Stimulated activated CD8-positive, alpha-beta memory T cell treated with anti-CD3 and anti-CD28 coated beads, Interleukin-15, amount 100 ng/mL, for 4 hours (primary cell): ENCODE data around the gene COL4A2.

ENCODE experiments used
- DNase-seq, 2 donors: peaks; one replicate each; pipeline ENCODE4 v3.0.0-alpha.2; 2020; ENCODE audit warnings: low read depth in 2 of 2

The COL4A2 gene

DNA sequence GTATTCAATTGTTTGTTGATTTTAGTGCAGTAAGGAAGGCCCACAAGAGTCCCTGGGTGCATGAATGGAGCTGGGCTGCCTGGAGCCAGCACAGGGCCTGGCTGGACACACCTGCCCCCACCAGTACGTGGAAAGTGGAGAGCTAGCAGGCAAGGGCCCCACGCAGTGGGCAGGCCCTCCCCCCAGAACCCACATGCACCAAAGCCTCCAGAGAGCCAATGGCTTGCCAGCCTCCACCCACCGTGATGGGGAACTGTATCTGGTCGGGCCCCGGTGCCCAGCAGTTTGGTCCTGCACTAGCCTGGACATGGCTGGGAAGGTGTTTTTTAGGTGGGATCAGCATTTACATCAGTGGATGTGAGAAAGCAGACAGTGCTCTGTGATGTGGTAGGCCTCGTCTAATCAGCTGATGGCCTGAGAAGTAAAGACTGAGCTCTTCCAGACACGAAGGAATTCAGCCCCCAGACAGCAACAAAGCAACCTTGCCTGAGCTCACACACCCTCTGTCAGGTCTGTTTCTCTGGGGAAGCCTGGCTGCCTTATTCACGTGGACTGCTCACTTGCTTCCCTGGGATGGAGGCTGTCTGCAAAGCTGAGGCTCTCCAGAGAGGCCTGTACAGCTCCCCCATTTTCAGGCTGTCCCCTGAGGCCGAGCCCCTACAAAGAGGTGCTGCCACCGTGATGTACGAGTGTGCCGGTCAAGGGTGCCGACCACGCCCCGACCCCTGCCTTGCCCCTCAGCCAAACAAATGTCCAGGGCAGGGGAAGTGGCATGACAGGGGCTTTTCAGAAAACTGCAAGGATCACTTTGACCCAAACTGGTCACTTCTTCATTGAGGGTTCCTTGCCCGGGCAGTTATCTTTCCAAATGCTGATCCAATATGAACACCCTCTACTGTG is 226.9 kb downstream of the COL4A2 start:
- DNase-seq: no peak

DNA sequence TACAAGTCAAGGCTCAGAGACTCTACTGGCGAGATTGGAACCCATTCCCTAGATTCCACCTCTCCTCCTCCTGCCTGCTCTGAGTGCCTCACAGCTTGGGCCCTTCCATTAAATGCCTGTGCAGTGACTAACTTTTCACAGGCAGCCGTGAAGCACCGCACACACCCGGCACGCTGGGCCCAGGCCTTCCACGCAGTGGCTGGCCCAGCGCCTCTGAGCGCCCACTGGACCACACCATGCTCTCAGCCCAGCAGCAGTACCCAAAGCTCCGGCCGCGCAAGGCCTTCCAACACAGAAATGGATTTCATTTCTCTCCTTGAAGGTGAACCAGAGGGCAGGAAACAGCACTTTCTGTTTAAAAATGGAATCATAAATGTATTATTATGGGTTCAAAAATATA is 228.4 kb downstream of the COL4A2 start:
- no peak for DNase-seq

DNA sequence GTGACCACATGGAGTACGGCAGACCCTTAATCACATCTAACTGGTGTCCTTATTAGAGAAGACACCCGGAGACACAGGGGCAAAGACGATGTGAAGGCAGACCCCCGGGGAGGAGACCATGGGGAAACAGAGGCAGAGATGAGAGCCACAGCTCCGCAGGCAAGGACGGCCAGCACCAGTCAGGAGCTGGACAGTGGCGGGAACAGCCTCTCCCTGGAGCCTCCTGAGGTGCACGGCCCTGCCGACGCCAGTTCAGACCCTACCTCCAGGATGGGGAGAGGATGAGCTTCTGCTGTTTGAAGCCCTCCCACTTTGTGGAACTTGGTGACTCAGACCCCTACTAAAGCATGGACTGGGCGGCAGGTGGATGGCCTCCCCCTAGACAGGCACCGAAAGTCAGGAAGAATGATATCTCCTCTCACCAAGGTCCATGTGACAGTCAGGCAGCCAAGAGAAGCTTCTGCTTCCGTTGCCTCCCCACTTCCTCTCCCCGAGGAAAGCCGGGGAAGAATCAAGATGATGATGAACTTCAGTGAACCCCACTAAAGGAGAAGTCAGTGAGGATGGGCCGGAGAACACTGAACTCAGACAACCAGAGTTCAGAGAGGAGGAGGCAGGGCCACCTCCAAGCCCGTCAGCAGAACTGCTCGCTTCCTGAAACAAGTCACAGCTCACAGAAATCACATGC is 229.1 kb downstream of the COL4A2 start:
- no peak for DNase-seq

DNA sequence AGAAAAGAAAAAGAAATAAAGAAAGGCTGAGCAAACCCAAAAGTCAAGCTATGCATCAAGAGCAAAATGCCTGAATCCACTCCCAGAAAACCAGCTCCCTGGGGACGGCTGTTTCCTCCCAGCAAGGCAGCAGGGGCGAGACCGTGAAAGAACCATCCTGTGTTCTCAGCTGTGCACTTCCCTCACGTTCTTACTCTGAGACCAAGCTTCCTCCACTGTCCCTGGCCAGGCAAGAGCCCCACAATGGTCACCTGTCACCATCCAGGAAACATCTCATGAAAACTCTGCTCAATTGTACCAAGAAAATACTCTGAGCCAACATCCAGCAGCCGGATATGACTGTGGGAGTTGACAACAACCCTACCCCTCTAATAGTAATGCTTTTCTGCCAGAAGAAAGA is 231.5 kb downstream of the COL4A2 start:
- no peak for DNase-seq

DNA sequence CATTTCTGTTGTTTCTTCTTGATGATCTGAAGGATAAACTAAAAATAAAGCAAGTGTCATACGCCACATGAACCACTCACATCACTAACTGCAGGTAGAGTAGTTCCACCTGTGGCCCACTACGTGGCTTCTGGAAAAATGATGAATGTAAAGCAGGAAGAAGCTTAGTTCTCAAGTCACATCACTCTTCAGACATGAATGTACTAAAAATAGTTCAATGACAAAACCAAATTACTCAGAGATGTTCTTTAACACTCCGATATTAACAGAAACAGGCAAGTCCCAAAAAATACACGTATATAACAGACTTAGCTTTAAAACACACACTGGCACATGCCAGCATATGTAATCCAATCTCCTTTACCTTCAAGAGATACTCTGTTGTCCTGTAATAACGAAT is 232.8 kb downstream of the COL4A2 start:
- no peak for DNase-seq

DNA sequence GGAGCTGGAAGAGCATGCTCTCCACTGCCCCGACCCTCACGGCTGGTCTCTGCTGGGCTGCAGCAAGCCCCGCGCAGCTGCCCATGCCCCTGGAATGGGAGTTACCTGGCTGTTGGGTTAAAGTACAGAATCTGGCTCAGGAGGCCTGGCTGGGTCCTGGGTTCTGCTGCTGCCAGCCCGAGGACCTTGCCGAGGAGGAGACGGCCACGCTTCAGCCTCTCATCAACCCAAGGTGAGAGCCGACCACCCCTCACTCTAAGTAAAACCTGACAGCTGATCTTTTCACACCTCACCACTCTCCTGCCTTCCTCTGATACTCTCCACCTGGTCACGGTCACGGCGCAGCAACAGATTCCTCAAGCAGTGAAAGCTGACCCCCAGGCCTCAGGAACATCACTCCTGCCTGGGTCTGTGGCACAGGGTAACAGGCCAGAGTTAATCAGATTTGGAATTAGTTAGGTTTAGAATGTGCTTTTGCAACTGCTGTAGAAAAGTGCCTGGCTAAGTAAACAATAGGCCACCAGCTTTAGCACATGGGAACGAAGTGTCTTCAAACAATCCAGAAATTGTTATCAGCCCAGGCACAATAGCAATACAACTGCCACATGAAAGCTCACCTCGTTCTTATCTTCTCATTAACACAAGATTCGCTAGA is 233.9 kb downstream of the COL4A2 start:
- no peak for DNase-seq

DNA sequence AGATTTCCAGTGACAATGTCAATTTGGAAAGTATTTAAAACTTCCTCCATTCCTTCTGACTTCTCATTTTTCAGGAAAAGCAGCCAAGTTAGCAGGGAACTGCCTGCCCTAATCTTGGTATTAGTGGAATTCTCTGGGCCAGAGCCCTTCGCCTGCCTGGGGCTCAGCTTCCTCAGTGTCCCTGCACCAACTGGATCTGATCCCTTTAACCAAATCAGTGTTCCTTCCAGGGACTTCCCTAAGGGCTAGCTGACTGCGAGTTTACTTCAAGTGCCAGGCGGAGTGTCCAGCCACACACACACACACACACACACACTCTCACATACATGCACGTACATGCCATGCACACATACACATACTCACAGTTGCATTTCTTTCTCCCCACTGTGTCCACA is 234.4 kb downstream of the COL4A2 start:
- DNase-seq: no peak

DNA sequence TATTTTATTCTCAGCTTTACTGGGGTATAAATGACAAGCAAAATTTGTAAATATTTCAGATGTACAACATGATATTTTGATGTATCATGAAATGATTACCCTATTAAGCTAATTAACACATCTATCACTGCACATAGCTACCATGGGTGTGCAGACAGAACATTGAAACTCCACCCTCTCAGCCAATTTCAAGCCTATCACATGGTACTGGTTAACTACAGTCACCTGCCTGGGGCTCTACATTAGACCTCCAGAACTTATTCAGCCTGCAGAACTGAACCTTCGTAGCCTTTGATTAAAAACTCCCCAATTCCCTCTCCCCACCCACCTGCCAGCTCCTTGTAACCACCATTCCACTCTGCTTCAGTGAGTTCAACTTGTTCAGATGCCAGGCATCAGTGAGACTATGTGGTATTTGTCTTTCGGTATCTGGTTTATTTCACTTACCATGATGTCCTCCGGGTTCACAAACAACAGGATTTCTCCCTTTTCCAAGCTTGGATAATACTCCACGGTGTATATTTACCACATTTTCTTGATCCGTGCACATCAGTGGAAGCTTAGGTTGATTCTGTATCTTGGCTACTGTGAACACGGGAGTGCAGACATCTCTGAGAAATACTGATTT is 235.2 kb downstream of the COL4A2 start:
- DNase-seq: no peak

DNA sequence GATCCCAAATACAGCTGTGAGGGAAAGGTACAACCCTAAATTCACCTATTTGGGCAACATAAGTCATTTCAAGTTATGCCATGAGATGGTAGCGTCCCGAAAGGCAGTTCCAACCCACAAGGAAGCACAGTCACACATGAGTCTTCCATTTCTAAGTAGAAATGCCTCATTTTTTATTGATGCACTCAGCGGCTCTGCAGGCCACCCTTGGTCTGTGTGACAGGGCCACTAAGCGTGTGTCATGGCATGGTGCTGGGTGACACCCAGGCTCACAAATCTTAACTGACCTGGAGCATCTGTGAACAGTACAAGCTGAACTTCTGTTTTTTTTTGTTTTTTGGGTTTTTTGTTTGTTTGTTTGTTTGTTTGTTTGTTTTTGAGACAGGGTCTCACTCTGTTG is 239.3 kb downstream of the COL4A2 start:
- no peak for DNase-seq

DNA sequence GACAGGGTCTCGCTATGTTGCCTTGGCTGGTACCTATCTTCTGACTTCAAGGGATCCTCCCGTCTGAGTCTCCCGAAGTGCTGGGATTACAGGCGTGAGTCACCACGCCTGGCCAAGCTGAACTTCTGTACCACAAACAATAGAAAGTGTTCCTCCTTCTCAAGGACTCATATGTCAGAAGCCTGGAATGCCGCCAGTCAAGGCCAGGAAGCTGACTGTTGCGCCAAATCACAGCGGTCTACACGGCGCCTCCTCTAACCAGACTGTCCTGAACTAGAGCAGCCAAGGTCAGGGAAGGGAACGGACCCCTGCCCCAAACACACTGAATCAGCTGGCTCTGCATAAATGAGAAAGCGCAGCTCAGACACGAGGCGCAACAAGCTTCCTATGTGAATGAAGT is 239.8 kb downstream of the COL4A2 start:
- no peak for DNase-seq

DNA sequence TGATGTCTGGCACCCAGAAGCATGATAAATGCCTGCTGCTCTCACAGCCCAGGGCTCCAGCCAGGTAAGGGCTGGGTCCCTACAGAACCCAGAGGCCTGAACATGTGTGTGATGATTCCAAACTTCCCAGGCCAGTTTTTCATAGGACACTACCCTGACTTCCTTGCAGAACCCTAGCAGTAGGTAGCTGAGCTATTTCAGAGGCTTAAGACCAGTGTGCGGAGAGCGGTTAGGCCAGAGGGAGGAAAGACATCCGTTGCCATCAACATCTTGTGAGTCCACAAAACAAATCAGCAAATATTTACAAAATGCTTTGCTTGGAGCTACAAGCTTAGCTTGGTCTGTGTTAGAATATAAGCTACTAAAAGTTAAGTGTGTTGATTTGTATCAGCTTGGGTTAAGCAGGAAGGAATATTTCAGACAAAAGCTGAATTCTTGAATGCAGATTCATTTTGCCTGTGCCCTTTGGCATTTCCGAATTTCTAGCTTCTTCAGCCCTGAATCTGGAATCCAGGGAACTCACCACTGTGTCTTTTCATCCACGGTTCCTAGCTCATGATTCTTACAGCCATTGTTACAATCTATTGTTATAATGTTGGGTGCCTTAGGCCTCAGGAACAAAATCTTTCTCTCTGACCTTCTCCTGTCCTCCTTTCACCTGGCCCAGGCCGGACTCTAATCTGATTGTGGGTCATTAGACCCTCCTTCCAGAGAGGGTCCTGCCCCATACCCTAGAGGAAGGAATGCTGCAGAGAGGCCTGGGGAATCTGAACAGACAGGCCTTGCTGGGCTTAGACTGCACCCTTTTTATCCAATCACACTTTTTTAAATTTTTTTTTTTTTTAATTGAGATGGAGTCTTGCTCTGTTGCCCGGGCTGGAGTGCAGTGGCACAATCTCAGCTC is 242.1 kb downstream of the COL4A2 start:
- no peak for DNase-seq

DNA sequence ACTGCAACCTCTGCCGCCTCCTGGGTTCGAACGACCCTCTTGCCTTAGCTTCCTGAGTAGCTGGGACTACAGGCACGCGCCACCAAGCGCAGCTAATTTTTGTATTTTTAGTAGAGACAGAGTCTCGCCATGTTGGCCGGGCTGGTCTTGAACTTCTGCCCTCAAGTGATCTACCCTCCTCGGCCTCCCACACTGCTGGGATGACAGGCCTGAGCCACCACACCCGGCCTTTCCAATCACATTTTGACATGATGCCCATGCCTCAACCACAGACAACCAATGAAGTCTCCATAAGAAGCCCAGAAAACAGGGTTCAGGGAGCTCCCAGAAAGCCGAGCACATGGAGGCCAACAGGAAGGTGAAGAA is 242.7 kb downstream of the COL4A2 start:
- DNase-seq: no peak

DNA sequence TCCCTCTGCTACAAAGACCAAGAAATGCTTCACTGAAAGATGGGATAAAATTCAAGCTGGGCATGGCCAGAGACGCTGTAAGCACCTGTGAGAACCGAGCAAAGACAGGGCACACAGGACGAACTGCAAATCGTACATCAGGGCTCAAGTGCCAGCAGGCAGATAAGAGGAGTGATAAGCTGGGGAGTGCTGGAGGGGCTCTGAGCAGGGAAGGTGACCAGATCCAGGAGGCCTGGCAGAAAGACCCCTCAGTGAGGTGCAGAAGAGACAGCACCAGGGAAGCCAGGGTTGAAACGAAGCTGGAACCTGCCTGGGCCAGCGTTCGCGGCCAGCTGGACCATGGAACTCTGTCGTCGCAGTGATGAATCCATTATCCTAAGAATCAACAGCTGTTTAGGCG is 244.2 kb downstream of the COL4A2 start:
- DNase-seq: no peak

DNA sequence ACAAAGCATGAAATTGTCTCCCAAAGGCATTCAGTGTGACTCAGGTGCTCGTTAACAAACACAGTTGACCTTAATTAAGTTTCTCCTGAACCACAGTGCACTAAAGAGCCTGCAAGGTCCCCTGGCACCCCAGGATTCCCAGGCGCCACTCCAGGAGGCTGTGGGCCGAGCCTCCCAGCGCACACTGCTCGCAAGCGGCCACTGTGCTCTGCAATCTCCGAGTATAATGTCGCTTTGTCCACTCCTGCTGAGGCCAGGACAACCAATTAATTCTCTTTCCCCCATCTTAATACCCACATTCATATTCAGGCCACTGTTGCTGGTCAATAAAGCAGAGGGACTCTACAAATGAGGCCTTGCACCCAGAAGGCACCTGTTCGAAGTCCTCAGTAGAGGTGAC is 245.7 kb downstream of the COL4A2 start:
- DNase-seq: no peak

DNA sequence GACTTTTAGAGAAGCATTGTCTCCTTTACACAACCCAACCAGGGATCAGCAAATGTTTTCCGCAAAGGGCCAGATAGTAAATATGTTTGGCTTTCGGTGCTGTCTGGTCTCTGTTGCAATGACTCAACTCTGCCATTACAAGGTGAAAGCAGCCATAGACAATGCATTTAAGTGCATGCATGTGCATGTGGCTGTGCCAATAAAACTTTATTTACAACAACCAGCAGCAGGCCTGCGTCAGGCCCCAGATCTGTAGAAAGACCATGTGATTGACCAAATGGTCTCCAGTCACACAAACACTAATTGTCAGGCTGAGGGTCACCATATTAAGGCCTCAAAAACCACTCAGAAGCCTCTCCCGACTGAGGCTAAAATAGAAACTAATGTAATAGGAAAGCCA is 246.3 kb downstream of the COL4A2 start:
- DNase-seq: no peak

DNA sequence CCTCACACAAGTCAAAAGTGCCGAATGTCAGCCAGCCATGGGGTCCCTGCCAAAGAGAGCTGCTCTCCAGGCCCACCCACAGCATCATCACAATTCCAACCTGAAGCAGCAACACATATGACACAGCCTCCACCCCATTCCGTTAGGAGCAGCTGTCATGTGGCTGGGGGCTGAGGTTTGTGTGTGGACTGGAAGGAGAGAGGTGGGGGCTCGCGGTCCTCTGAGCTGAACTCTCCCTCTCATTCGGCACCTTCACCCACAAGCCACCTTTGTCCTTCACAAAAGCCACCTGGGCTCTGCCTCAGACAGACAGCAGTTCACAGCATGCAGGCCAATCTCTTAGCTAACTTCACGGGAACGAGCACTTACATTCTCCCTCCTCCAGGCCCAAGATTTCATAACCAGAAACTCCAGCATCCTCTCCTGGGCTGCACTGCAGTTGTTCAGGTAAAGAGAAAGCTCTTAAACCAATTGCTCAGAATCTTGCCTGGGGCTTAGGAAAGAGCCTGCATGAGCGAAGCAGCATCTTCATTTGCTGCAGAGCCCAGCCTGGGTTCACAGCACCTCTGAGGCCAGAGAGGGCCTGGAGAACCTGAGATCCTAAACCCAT is 247.2 kb downstream of the COL4A2 start:
- DNase-seq: no peak

DNA sequence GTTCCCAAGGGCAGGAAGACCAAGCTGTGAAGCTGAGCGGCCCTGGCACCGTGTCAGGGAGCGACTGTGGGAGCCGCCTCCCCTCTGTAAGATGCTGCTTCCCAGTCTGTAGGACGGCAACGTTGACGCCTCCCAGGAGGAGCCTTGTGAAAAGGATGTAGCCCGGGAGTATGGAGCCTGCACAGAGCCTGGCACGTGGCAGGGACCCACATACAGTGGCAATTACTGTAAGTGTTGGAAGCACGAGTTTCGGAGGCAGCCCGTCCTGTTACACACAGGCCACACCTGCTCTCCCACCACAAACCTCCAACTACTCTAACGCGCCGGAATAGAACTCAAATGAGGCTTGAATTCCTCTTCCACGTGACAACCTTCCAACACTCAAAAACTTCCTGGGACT is 247.9 kb downstream of the COL4A2 start:
- DNase-seq: no peak

DNA sequence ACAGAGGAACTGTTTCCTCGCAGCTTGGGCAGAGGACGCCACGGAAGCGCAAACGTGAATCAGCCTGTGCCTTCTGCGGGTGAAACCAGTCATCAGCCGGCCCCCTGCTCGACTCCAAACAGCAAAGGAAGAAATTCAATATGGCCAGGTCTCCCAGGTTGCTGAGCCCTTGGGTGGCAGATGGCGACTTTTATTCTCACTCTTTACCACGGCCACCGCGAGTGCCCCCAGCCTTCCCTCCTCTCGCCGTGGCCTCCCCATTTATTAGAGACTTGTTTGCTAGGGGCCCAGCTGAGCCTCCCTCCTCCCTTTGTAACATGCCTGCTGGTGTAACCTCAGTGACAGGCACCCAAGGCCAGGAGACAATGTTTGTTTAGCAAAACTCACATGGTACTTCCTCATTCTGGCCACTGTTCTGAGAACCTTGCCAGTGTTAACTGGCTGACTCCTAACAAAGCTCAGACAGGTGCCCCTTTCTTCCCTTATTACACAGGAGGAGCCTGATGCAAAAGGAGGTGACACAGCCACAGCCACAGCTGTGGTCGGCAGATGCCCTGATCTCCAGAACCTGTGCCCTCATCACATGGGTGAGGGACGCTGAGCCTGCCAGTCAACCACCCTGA is 248.6 kb downstream of the COL4A2 start:
- no peak for DNase-seq

DNA sequence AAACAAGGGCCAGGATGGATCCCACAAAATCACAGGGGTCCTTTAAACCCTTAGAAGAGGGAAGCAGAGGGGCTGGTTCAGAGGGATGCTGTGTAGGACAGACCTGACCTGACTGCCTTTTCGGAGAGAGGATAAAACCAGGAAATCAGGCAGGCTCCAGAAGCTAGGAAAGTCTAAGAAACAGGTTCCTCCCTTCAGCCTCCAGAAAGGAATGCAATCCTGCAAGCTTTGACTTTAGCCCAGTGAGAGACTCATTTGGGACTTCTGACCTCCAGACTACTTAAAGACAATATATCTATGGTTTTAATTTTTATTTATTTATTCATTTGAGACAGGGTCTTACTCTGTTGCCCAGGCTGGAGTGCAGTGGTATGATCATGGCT is 249.1 kb downstream of the COL4A2 start:
- DNase-seq: no peak

DNA sequence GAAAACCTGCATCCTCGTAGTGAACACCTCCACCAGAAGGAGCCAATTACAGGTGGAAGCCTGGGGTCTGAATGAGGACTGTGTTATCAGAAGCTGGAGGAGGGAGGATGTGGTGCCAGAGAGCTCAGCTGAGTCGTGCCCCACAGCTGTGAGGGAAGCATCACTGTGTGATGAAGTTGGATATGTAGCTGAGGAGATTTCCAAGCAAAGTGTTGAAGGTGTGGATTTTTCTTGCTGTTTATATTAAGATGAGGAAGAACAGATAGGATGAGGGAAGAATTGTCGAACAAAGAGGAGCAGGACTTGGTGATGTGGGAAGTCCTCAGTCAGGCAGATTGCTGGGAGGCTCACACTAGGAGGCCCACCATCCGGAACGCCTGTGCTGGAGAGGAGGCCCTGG is 250.0 kb downstream of the COL4A2 start:
- DNase-seq: no peak
